ENCODE results near the gene AAGAB.
"Not testable (repeated sequence)": the region's sequence is repeated elsewhere in the genome, so short reads cannot be mapped to it uniquely, and the experiment has no call there.

Gene AAGAB

DNA sequence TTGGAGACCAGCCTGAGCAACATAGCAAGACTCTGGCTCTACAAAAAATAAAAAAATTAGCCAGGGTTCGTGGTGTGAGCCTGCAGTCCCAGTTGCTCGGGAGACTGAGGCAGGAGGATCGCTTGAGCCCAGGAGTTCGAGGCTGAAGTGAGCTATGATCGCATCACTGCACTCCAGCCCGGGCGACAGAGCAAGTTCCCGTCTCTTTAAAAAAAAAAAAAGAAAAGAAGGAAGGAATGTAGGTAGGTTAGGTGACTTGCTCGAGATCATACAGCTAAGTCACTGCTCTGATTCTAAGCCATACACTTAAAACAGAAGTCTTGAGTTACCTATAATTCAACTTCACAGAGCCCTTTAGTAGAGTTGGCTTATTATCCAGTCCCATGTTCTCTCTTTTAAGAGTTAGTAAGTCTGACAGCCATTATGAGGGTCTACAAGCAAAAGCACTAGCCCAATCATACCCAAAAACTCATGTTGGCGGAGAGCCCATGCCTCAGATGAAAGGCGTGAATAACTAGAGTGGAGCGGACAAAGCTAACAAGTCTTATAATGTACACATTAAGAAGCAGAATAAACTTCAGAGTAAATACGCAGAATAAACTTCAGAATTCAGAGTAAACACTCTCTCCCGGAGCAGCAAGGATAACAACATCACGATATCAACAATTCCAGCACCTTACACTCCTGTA lies 768 bp downstream of the AAGAB start:
- H3K27me3 ChIP-seq (replicated peaks; ENCODE audit: control insufficient read depth, insufficient read depth, low read length, poor library complexity, severe bottlenecking) = no peaks in the 10 kb centered on the region
- no peak for DNase-seq
- H3K4me3 ChIP-seq (ENCODE audit: insufficient read depth, low read depth, low read length, poor library complexity, severe bottlenecking) = peak overlapping the region; percentile 76
- no peaks in the 10 kb centered on the region for H3K36me3 ChIP-seq (ENCODE audit: control insufficient read depth, insufficient read depth, low read length)
- peak overlapping the region; percentile 87 for H3K27ac ChIP-seq (ENCODE audit: insufficient read depth, low read length, poor library complexity, severe bottlenecking)
- H3K9me3 ChIP-seq (ENCODE audit: control insufficient read depth, low read length) = no peaks in the 10 kb centered on the region
- peaks cover 11% of the 10 kb centered on the region for H3K4me1 ChIP-seq (ENCODE audit: control insufficient read depth, insufficient read depth, low read length, poor library complexity, severe bottlenecking)

- no peaks in the 10 kb centered on the region for H3K27me3 ChIP-seq (replicated peaks; ENCODE audit: control insufficient read depth, insufficient read depth, low read length, poor library complexity, severe bottlenecking)
- no peak overlapping the region for H3K27ac ChIP-seq (ENCODE audit: insufficient read depth, low read length, poor library complexity, severe bottlenecking)
- H3K36me3 ChIP-seq (ENCODE audit: control insufficient read depth, insufficient read depth, low read length) = no peaks in the 10 kb centered on the region
- H3K4me1 ChIP-seq (ENCODE audit: control insufficient read depth, insufficient read depth, low read length, poor library complexity, severe bottlenecking) = peaks cover 11% of the 10 kb centered on the region
- H3K9me3 ChIP-seq (ENCODE audit: control insufficient read depth, low read length) = no peaks in the 10 kb centered on the region
- no peak for DNase-seq
- peak overlapping the region; percentile 76 for H3K4me3 ChIP-seq (ENCODE audit: insufficient read depth, low read depth, low read length, poor library complexity, severe bottlenecking)
Observed at GRCh38 chr15:67253101-67253500, 1.4 kb downstream of the AAGAB start.

GRCh38 chr15:67251318-67251717 lies 3.1 kb downstream of the AAGAB start:
- Histone ChIP-seq H3K9me3 (ENCODE audit: control insufficient read depth, low read length) (no peaks in the 10 kb centered on the region), H3K27ac (ENCODE audit: insufficient read depth, low read length, poor library complexity, severe bottlenecking) (no peak overlapping the region), H3K4me3 (ENCODE audit: insufficient read depth, low read depth, low read length, poor library complexity, severe bottlenecking) (no peak overlapping the region), H3K36me3 (ENCODE audit: control insufficient read depth, insufficient read depth, low read length) (no peaks in the 10 kb centered on the region), H3K27me3 (replicated peaks; ENCODE audit: control insufficient read depth, insufficient read depth, low read length, poor library complexity, severe bottlenecking) (no peaks in the 10 kb centered on the region), H3K4me1 (ENCODE audit: control insufficient read depth, insufficient read depth, low read length, poor library complexity, severe bottlenecking) (peaks cover 11% of the 10 kb centered on the region)
- no peak for DNase-seq

- H3K27ac ChIP-seq (ENCODE audit: insufficient read depth, low read length, poor library complexity, severe bottlenecking) = no peak overlapping the region
- peaks cover 9% of the 10 kb centered on the region for H3K4me1 ChIP-seq (ENCODE audit: control insufficient read depth, insufficient read depth, low read length, poor library complexity, severe bottlenecking)
- no peak for DNase-seq
- H3K36me3 ChIP-seq (ENCODE audit: control insufficient read depth, insufficient read depth, low read length) = no peaks in the 10 kb centered on the region
- H3K9me3 ChIP-seq (ENCODE audit: control insufficient read depth, low read length) = no peaks in the 10 kb centered on the region
- no peak overlapping the region for H3K4me3 ChIP-seq (ENCODE audit: insufficient read depth, low read depth, low read length, poor library complexity, severe bottlenecking)
- H3K27me3 ChIP-seq (replicated peaks; ENCODE audit: control insufficient read depth, insufficient read depth, low read length, poor library complexity, severe bottlenecking) = no peaks in the 10 kb centered on the region
Observed at GRCh38 chr15:67249830-67250229, 4.6 kb downstream of the AAGAB start.

DNA sequence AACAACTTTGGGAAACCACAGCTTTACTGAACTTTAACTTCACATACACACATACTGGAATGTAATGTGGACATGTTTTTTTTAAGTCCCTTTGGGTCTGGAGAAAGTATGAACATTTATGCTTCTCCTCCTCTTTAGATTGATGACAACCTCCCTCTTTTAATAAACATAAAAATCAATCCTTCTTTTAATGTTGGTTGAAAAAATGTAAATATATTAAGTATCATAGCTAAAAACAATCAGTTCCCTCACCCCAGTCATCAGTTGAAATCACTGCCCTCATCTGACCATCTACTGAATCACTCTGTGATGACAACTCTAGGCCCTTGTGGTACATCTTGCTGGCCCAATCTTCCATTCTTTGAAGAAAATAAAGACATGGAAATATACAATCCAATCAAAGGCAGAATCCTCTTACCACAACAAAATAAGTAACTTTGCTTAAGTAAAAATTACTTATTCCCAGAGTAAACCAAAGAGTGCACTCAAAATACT lies 6.4 kb downstream of the AAGAB start:
- Histone ChIP-seq H3K27me3 (replicated peaks; ENCODE audit: control insufficient read depth, insufficient read depth, low read length, poor library complexity, severe bottlenecking) (no peaks in the 10 kb centered on the region), H3K27ac (ENCODE audit: insufficient read depth, low read length, poor library complexity, severe bottlenecking) (no peak overlapping the region), H3K4me3 (ENCODE audit: insufficient read depth, low read depth, low read length, poor library complexity, severe bottlenecking) (no peak overlapping the region), H3K9me3 (ENCODE audit: control insufficient read depth, low read length) (no peaks in the 10 kb centered on the region), H3K36me3 (ENCODE audit: control insufficient read depth, insufficient read depth, low read length) (no peaks in the 10 kb centered on the region), H3K4me1 (ENCODE audit: control insufficient read depth, insufficient read depth, low read length, poor library complexity, severe bottlenecking) (peaks cover 4% of the 10 kb centered on the region)
- DNase-seq = no peak

DNA sequence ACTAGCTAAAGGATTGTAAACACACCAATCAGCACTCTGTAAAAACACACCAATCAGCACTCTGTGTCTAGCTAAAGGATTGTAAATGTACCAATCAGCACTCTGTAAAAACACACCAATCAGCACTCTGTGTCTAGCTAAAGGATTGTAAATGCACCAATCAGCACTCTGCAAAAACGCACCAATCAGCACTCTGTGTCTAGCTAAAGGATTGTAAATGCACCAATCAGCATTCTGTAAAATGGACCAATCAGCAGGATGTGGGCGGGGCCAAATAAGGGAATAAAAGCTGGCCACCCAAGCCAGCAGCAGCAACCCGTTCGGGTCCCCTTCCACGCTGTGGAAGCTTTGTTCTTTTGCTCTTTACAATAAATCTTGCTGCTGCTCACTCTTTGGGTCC lies 7.9 kb downstream of the AAGAB start:
- H3K9me3 ChIP-seq (ENCODE audit: control insufficient read depth, low read length); H3K4me3 ChIP-seq (ENCODE audit: insufficient read depth, low read depth, low read length, poor library complexity, severe bottlenecking); H3K36me3 ChIP-seq (ENCODE audit: control insufficient read depth, insufficient read depth, low read length); DNase-seq; H3K27me3 ChIP-seq (replicated peaks; ENCODE audit: control insufficient read depth, insufficient read depth, low read length, poor library complexity, severe bottlenecking); H3K27ac ChIP-seq (ENCODE audit: insufficient read depth, low read length, poor library complexity, severe bottlenecking): not testable (repeated sequence)
- peaks cover 12% of the 10 kb centered on the region for H3K4me1 ChIP-seq (ENCODE audit: control insufficient read depth, insufficient read depth, low read length, poor library complexity, severe bottlenecking)

DNA sequence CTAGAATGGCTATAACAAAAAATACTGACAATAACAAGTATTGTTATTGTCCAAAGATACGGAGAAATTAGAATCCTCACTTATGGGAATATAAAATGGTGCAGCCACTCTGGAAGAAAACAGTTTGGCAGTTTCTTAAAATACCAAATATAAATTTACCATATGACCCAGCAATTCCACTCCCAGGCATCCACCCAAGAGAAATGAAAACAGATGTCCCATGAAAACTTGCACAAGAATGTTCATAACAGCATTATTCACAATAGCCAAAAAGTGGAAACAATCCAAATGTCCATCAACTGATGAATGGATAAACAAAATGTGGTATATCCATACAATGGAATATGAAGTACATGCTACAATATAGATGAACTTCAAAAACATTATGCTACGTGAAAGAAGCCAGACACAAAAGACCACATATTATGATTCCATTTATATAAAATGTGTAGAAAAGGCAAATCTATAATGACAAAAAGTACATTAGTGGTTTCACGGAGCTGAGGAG lies 9.4 kb downstream of the AAGAB start:
- no peak for DNase-seq

GRCh38 chr15:67242708-67243111 lies 11.8 kb downstream of the AAGAB start:
- H3K27me3 ChIP-seq (replicated peaks; ENCODE audit: control insufficient read depth, insufficient read depth, low read length, poor library complexity, severe bottlenecking) = no peaks in the 10 kb centered on the region
- peaks cover 24% of the 10 kb centered on the region for H3K4me1 ChIP-seq (ENCODE audit: control insufficient read depth, insufficient read depth, low read length, poor library complexity, severe bottlenecking)
- H3K4me3 ChIP-seq (ENCODE audit: insufficient read depth, low read depth, low read length, poor library complexity, severe bottlenecking) = no peak overlapping the region
- H3K9me3 ChIP-seq (ENCODE audit: control insufficient read depth, low read length) = no peaks in the 10 kb centered on the region
- DNase-seq = no peak
- H3K36me3 ChIP-seq (ENCODE audit: control insufficient read depth, insufficient read depth, low read length) = no peaks in the 10 kb centered on the region
- H3K27ac ChIP-seq (ENCODE audit: insufficient read depth, low read length, poor library complexity, severe bottlenecking) = no peak overlapping the region

More for the DNA sequence above, 9.4 kb downstream of the AAGAB start:
- Histone ChIP-seq H3K27ac (ENCODE audit: insufficient read depth, low read length, poor library complexity, severe bottlenecking) (no peak overlapping the region), H3K9me3 (ENCODE audit: control insufficient read depth, low read length) (no peaks in the 10 kb centered on the region), H3K4me3 (ENCODE audit: insufficient read depth, low read depth, low read length, poor library complexity, severe bottlenecking) (no peak overlapping the region), H3K4me1 (ENCODE audit: control insufficient read depth, insufficient read depth, low read length, poor library complexity, severe bottlenecking) (peaks cover 24% of the 10 kb centered on the region), H3K36me3 (ENCODE audit: control insufficient read depth, insufficient read depth, low read length) (no peaks in the 10 kb centered on the region), H3K27me3 (replicated peaks; ENCODE audit: control insufficient read depth, insufficient read depth, low read length, poor library complexity, severe bottlenecking) (no peaks in the 10 kb centered on the region)

- Histone ChIP-seq H3K36me3 (ENCODE audit: control insufficient read depth, insufficient read depth, low read length) (peaks cover under 1% of the 10 kb centered on the region), H3K4me3 (ENCODE audit: insufficient read depth, low read depth, low read length, poor library complexity, severe bottlenecking) (no peak overlapping the region), H3K4me1 (ENCODE audit: control insufficient read depth, insufficient read depth, low read length, poor library complexity, severe bottlenecking) (peaks cover 24% of the 10 kb centered on the region), H3K9me3 (ENCODE audit: control insufficient read depth, low read length) (no peaks in the 10 kb centered on the region), H3K27ac (ENCODE audit: insufficient read depth, low read length, poor library complexity, severe bottlenecking) (peak overlapping the region; percentile 46), H3K27me3 (replicated peaks; ENCODE audit: control insufficient read depth, insufficient read depth, low read length, poor library complexity, severe bottlenecking) (no peaks in the 10 kb centered on the region)
- no peak for DNase-seq
Observed at GRCh38 chr15:67241132-67241855, 13.2 kb downstream of the AAGAB start.

All from effector memory CD4-positive, alpha-beta T cell (primary cell).